Activated CD8-positive, alpha-beta T cell treated with anti-CD3 and anti-CD28 coated beads, Interleukin-2, amount 10 ng/mL, durations not matched to agents 7 days and 5 days (primary cell): ENCODE results near the gene NDST1. TPM values are rescaled to one million over a fixed set of nuclear protein-coding genes. Genes with fewer than 3 reads are reported as not detected.

Experiments used
- ATAC-seq: fragments of 150-1000 bp; cut with Tn5 transposase; one replicate; pipeline ENCODE4 v1.10.0; 2021; ENCODE audit warnings: moderate library complexity
- CTCF ChIA-PET: fragments of 350-600 bp; sonication (Branson Sonifier 250); formaldehyde crosslinking; loops from one replicate; lab custom pipeline; 2021; ENCODE audit warnings: antibody characterized with exemption; lab: Charles Lee
- POLR2A ChIA-PET: fragments of 350-600 bp; sonication (Branson Sonifier 250); formaldehyde crosslinking; loops from one replicate; lab custom pipeline; 2021; ENCODE audit warnings: antibody characterized with exemption; lab: Charles Lee
- DNase-seq: peaks from one replicate; pipeline ENCODE4 v3.0.0-alpha.2; 2020
- H3K27ac Mint-ChIP-seq: one replicate; pipeline ENCODE4 v1.8.0; 2021; ENCODE audit warnings: mild to moderate bottlenecking, mixed read lengths
- H3K27me3 Mint-ChIP-seq: one replicate; pipeline ENCODE4 v1.8.0; 2021; ENCODE audit warnings: low read depth, mixed read lengths
- H3K36me3 Mint-ChIP-seq: one replicate; pipeline ENCODE4 v1.8.0; 2021; ENCODE audit warnings: low read depth, mixed read lengths
- H3K4me1 Mint-ChIP-seq: one replicate; pipeline ENCODE4 v1.8.0; 2021; ENCODE audit warnings: low read depth, mixed read lengths
- H3K4me3 Mint-ChIP-seq: one replicate; pipeline ENCODE4 v1.8.0; 2021; ENCODE audit warnings: mild to moderate bottlenecking, mixed read lengths
- H3K9me3 Mint-ChIP-seq: one replicate; pipeline ENCODE4 v1.8.0; 2022; ENCODE audit warnings: mixed read lengths; ENCODE audit not compliant: insufficient read depth
- total RNA-seq, 2 experiments: library from RNA; stranded (reverse); gene quantifications; one replicate each; pipeline ENCODE4 v1.2.3, GENCODE V29; 2021

NDST1 gene
- total RNA-seq, 2 experiments from 2014 or later: 0.63 TPM

GRCh38 chr5:150500905-150501304 is 7.0 kb upstream of the NDST1 start:
- Mint-ChIP-seq H3K4me3 (no peak overlapping the region), H3K36me3 (no peaks in the 10 kb centered on the region), H3K27ac (no peak overlapping the region), H3K9me3 (no peaks in the 10 kb centered on the region), H3K27me3 (no peaks in the 10 kb centered on the region), H3K4me1 (no peaks in the 10 kb centered on the region)
- ChIA-PET CTCF (no interaction called here), POLR2A (no interaction called here)
- no peak for DNase-seq
- no peak for ATAC-seq

GRCh38 chr5:150502106-150502505 is 5.8 kb upstream of the NDST1 start:
- ATAC-seq (no peak), DNase-seq (no peak)
- ChIA-PET CTCF (no interaction called here), POLR2A (no interaction called here)
- H3K36me3 Mint-ChIP-seq: no peaks in the 10 kb centered on the region
- H3K27me3 Mint-ChIP-seq: no peaks in the 10 kb centered on the region
- no peak overlapping the region for H3K4me3 Mint-ChIP-seq
- H3K4me1 Mint-ChIP-seq: no peaks in the 10 kb centered on the region
- H3K9me3 Mint-ChIP-seq: no peaks in the 10 kb centered on the region
- no peak overlapping the region for H3K27ac Mint-ChIP-seq

- Mint-ChIP-seq H3K36me3 (no peaks in the 10 kb centered on the region), H3K4me1 (no peaks in the 10 kb centered on the region), H3K27me3 (no peaks in the 10 kb centered on the region), H3K27ac (no peak overlapping the region), H3K4me3 (no peak overlapping the region), H3K9me3 (no peaks in the 10 kb centered on the region)
- CTCF ChIA-PET: no interaction called here
- no peak for DNase-seq
- POLR2A ChIA-PET: no interaction called here
- ATAC-seq: no peak
These were observed 5.1 kb upstream of the NDST1 start for GRCh38 chr5:150502847-150503246.

GRCh38 chr5:150503386-150503785 is 4.5 kb upstream of the NDST1 start:
- ATAC-seq (no peak), DNase-seq (no peak)
- ChIA-PET CTCF (no interaction called here), POLR2A (no interaction called here)
- Mint-ChIP-seq H3K27me3 (no peaks in the 10 kb centered on the region), H3K9me3 (no peaks in the 10 kb centered on the region), H3K27ac (no peak overlapping the region), H3K4me1 (no peaks in the 10 kb centered on the region), H3K36me3 (no peaks in the 10 kb centered on the region), H3K4me3 (no peak overlapping the region)

GRCh38 chr5:150503977-150504620 is 3.8 kb upstream of the NDST1 start:
- H3K4me3 Mint-ChIP-seq: no peak overlapping the region
- no peaks in the 10 kb centered on the region for H3K36me3 Mint-ChIP-seq
- ChIA-PET POLR2A (no interaction called here), CTCF (no interaction called here)
- ATAC-seq (no peak), DNase-seq (no peak)
- no peaks in the 10 kb centered on the region for H3K9me3 Mint-ChIP-seq
- H3K27ac Mint-ChIP-seq: no peak overlapping the region
- no peaks in the 10 kb centered on the region for H3K4me1 Mint-ChIP-seq
- H3K27me3 Mint-ChIP-seq: no peaks in the 10 kb centered on the region

GRCh38 chr5:150505041-150505511 is 2.9 kb upstream of the NDST1 start:
- Mint-ChIP-seq H3K36me3 (no peaks in the 10 kb centered on the region), H3K4me1 (no peaks in the 10 kb centered on the region), H3K27ac (no peak overlapping the region), H3K4me3 (no peak overlapping the region), H3K27me3 (no peaks in the 10 kb centered on the region), H3K9me3 (no peaks in the 10 kb centered on the region)
- DNase-seq (no peak), ATAC-seq (no peak)
- CTCF ChIA-PET: no interaction called here
- POLR2A ChIA-PET: no interaction called here

- no peaks in the 10 kb centered on the region for H3K36me3 Mint-ChIP-seq
- H3K27me3 Mint-ChIP-seq: no peaks in the 10 kb centered on the region
- H3K4me3 Mint-ChIP-seq: no peak overlapping the region
- ChIA-PET CTCF (no interaction called here), POLR2A (no interaction called here)
- ATAC-seq: no peak
- H3K27ac Mint-ChIP-seq: no peak overlapping the region
- H3K9me3 Mint-ChIP-seq: no peaks in the 10 kb centered on the region
- no peak for DNase-seq
- H3K4me1 Mint-ChIP-seq: no peaks in the 10 kb centered on the region
These were observed 2.1 kb upstream of the NDST1 start for GRCh38 chr5:150505816-150506215.

- Mint-ChIP-seq H3K4me3 (no peak overlapping the region), H3K36me3 (no peaks in the 10 kb centered on the region), H3K27me3 (no peaks in the 10 kb centered on the region), H3K27ac (no peak overlapping the region), H3K4me1 (no peaks in the 10 kb centered on the region), H3K9me3 (no peaks in the 10 kb centered on the region)
- no peak for ATAC-seq
- ChIA-PET CTCF (no interaction called here), POLR2A (no interaction called here)
- no peak for DNase-seq
These were observed 1.1 kb upstream of the NDST1 start for GRCh38 chr5:150506571-150507473.

- no peaks in the 10 kb centered on the region for H3K4me1 Mint-ChIP-seq
- no peak for DNase-seq
- ChIA-PET POLR2A (interaction anchor here (0.6 kb wide), 1 partner anchor 610 kb away, joined by 3 read pairs; no protein-coding TSS in a partner anchor), CTCF (no interaction called here)
- no peak for ATAC-seq
- no peaks in the 10 kb centered on the region for H3K36me3 Mint-ChIP-seq
- no peak overlapping the region for H3K4me3 Mint-ChIP-seq
- H3K27me3 Mint-ChIP-seq: no peaks in the 10 kb centered on the region
- H3K9me3 Mint-ChIP-seq: no peaks in the 10 kb centered on the region
- H3K27ac Mint-ChIP-seq: no peak overlapping the region
These were observed 328 bp downstream of the NDST1 start for GRCh38 chr5:150508277-150508640.

- Mint-ChIP-seq H3K4me1 (no peaks in the 10 kb centered on the region), H3K27ac (no peak overlapping the region), H3K9me3 (no peaks in the 10 kb centered on the region), H3K4me3 (no peak overlapping the region), H3K27me3 (no peaks in the 10 kb centered on the region), H3K36me3 (no peaks in the 10 kb centered on the region)
- ChIA-PET POLR2A (interaction anchor here (0.6 to 0.8 kb wide), 2 partner anchors 171 to 609 kb away, joined by 3 read pairs; no protein-coding TSS in a partner anchor), CTCF (no interaction called here)
- no peak for ATAC-seq
- no peak for DNase-seq
These were observed 897 bp downstream of the NDST1 start for GRCh38 chr5:150508828-150509227.

GRCh38 chr5:150509992-150510391 is 2.1 kb downstream of the NDST1 start:
- Mint-ChIP-seq H3K9me3 (no peaks in the 10 kb centered on the region), H3K4me3 (no peak overlapping the region), H3K27ac (no peak overlapping the region), H3K36me3 (no peaks in the 10 kb centered on the region), H3K4me1 (peaks cover 3% of the 10 kb centered on the region), H3K27me3 (no peaks in the 10 kb centered on the region)
- DNase-seq: no peak
- CTCF ChIA-PET: no interaction called here
- no peak for ATAC-seq
- POLR2A ChIA-PET: no interaction called here
